NT2/D1 (cell line): Measurements from ENCODE around the gene EPHA4.

ENCODE experiments used
- SUZ12 ChIP-seq: IDR thresholded peaks from 2 replicates; pipeline ENCODE4 v1.6.1; 2011; ENCODE audit not compliant: insufficient read length, insufficient read depth; ENCODE audit errors: extremely low read depth
- YY1 ChIP-seq: IDR thresholded peaks from 2 replicates; pipeline ENCODE4 v1.6.1; 2011; ENCODE audit not compliant: insufficient read length, insufficient read depth
- ZNF274 ChIP-seq: IDR thresholded peaks from 2 replicates; pipeline ENCODE4 v1.6.1; 2011; ENCODE audit warnings: mild to moderate bottlenecking, low read depth, low read length

- TF ChIP-seq YY1 (no peak), SUZ12 (no peak), ZNF274 (no peak)
Observed at GRCh38 chr2:221600388-221600787, 28.3 kb upstream of the EPHA4 start.
